ENCODE results near the gene HEATR9. TPM values are rescaled to one million over a fixed set of nuclear protein-coding genes. Genes with fewer than 3 reads are reported as not detected.

HEATR9 gene
- total and polyA plus RNA-seq, 12 donors: not detected

DNA sequence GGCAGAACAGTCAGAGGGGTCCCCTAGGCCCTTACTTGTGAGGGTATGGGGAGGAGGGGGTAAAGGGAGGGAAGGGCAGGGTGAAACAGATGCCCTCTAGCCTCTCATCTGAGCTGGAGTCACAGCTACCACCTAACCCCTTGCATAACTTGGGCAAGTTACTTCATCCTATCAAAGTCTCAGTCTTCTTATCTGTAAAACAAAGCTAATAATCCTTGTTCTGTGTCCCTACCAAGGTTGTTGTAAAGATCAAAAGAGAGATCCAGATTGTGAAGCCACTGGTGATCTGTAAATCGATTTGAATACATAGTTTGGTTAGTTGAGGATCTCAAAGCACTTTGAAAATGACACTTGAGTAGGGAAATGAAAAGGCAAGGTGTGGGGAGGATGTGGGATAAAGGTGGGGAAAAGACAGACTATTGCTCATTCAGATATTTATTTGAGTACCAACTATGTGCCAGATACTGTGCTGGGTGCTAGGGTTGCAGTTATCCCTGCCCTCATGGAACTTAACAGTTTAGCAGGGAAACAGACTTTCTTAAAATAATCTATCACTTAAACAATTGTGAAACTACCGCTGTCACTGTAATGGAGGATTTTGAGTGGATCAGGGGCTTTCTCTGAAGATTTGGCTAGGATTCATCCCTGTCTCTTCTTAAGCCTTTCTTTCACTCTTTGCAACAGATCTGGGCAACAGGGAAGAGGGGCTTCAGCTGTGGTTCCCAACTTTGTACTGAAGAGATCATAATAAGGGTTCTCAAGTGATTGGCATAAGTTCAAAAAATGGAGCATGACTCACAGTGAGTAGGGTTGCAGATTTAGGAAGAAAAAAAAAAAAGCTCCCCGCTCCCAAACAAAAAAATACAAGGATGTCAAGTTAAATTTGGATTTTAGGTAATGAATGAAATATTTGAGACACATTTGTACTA is 3.0 kb downstream of the HEATR9 start:
- TF ChIP-seq, protein P1, sequence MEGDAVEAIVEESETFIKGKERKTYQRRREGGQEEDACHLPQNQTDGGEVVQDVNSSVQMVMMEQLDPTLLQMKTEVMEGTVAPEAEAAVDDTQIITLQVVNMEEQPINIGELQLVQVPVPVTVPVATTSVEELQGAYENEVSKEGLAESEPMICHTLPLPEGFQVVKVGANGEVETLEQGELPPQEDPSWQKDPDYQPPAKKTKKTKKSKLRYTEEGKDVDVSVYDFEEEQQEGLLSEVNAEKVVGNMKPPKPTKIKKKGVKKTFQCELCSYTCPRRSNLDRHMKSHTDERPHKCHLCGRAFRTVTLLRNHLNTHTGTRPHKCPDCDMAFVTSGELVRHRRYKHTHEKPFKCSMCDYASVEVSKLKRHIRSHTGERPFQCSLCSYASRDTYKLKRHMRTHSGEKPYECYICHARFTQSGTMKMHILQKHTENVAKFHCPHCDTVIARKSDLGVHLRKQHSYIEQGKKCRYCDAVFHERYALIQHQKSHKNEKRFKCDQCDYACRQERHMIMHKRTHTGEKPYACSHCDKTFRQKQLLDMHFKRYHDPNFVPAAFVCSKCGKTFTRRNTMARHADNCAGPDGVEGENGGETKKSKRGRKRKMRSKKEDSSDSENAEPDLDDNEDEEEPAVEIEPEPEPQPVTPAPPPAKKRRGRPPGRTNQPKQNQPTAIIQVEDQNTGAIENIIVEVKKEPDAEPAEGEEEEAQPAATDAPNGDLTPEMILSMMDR (IDR thresholded peaks at IDR 0.05): no peak
- ATAC-seq: no peak
- Histone ChIP-seq H3K4me3 (no peak overlapping the region), H3K36me3 (peaks cover 0 to 3% (median 0%) of the 10 kb centered on the region in 9 donors), H3K27me3 (no peaks in the 10 kb centered on the region), H3K9me3 (no peaks in the 10 kb centered on the region), H3K4me1 (peaks cover 0 to 14% (median 9%) of the 10 kb centered on the region in 9 donors), H3K27ac (peak overlapping the region in 1 of 10 donors; percentile 14)
- intact Hi-C loops (cut with DNase I): no loop called here
- 75 to 78% methylated on average over 3 of the region's 3 CpGs for WGBS, 2 donors
- no peak for DNase-seq

- peak in 1 of 8 donors; percentile 55 for ATAC-seq
Measured at GRCh38 chr17:35864853-35865252, 3.8 kb downstream of the HEATR9 start.

GRCh38 chr17:35856603-35857002 is 12.1 kb downstream of the HEATR9 start:
- intact Hi-C loops (cut with DNase I): loop anchor here in 1 of 10 donors (10.0 kb wide), 1 partner anchor 88 kb away; the partner anchor contains the start of gene LYZL6
- TF ChIP-seq, protein P1 (IDR thresholded peaks at IDR 0.05): no peak
- DNase-seq (no peak), ATAC-seq (no peak)
- H3K36me3 ChIP-seq: peaks cover 0 to 41% (median 0%) of the 10 kb centered on the region in 9 donors
- no peak overlapping the region for H3K27ac ChIP-seq
- no peaks in the 10 kb centered on the region for H3K9me3 ChIP-seq
- H3K4me3 ChIP-seq: no peak overlapping the region
- H3K27me3 ChIP-seq: no peaks in the 10 kb centered on the region
- 94 to 97% methylated on average over 2 of the region's 2 CpGs for WGBS, 2 donors
- no peaks in the 10 kb centered on the region for H3K4me1 ChIP-seq

More at GRCh38 chr17:35864853-35865252, 3.8 kb downstream of the HEATR9 start:
- intact Hi-C loops (cut with DNase I): no loop called here
- Histone ChIP-seq H3K4me1 (peaks cover 0 to 14% (median 9%) of the 10 kb centered on the region in 9 donors), H3K36me3 (peaks cover 0 to 3% (median 0%) of the 10 kb centered on the region in 9 donors), H3K9me3 (no peaks in the 10 kb centered on the region), H3K4me3 (no peak overlapping the region), H3K27ac (no peak overlapping the region), H3K27me3 (no peaks in the 10 kb centered on the region)
- 70 to 91% methylated on average over 7 of the region's 7 CpGs for WGBS, 2 donors
- TF ChIP-seq, protein P1 (IDR thresholded peaks at IDR 0.05): no peak
- DNase-seq: no peak

DNA sequence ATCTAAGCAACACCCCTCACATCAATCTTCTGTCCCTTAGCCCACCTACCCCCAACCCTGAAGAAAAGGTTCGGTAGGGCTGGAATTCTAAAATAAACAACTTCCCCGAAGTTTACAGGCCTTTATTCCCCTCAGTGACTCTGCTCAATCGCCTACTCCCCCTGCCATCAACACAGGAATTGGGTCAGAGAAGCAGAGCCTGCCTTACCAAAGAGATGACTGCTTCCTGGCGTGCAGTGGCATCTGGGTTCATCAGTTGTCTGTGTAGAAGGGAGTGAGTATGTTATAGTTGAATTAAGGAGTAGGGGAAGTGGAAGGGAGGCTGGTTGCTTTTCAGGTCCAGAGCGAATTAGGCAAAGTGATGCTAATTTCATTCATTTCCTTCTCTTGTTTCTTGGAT is 12.7 kb downstream of the HEATR9 start:
- H3K27me3 ChIP-seq: no peaks in the 10 kb centered on the region
- 79 to 84% methylated on average over 5 of the region's 5 CpGs for WGBS, 2 donors
- H3K9me3 ChIP-seq: no peaks in the 10 kb centered on the region
- H3K4me3 ChIP-seq: no peak overlapping the region
- DNase-seq: no peak
- intact Hi-C loops (cut with DNase I): loop anchor here in 1 of 10 donors (10.0 kb wide), 1 partner anchor 89 kb away; the partner anchor contains the start of gene LYZL6
- no peaks in the 10 kb centered on the region for H3K4me1 ChIP-seq
- no peak for ATAC-seq
- no peak overlapping the region for H3K27ac ChIP-seq
- TF ChIP-seq, protein P1 (IDR thresholded peaks at IDR 0.05): no peak
- peaks cover 0 to 47% (median 0%) of the 10 kb centered on the region in 9 donors for H3K36me3 ChIP-seq
